ENCODE measurements around the gene OR56B1. TPM values are rescaled to one million over a fixed set of nuclear protein-coding genes. Genes with fewer than 3 reads are reported as not detected.

OR56B1 gene
- polyA plus RNA-seq, 2 of the 4 experiments (the other 2 are of a cell fraction) = not detected

DNA sequence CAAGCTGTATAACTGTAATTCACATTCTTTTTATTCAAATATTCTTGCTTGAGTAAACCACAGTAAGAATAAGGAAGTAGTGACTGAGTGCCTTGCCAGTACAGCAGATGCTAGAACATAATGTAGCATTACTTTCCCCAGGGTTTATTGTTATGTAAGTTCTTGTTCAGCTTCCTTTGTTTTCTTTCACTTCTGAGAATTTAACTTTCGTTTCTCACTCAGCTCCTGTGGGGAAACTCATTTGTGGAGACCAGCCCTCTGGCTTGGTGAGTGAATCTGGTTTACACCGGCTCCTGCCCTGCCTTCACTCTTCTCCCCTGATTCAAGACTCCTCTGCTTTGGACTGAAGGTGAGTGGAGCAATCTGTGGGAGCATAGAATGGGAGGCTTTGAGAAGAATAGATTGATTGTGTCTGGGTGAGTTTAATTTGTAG is 46.7 kb upstream of the OR56B1 start, which contains the start of gene TRIM22:
TRIM22 (plus strand) TSS at position 240 of the 433 bp plus-strand sequence. CDS start 6,443 bp downstream, outside the sequence.
- POLR2A ChIA-PET = no interaction called here
- FAIRE-seq (no peak), ATAC-seq (no peak), DNase-seq (ENCODE audit: low read depth in 1 of 2, low spot score in 1 of 2) (no peak)
- CTCF ChIA-PET = interaction anchor here (0.8 to 1.6 kb wide), 4 partner anchors 8 to 673 kb away, joined by 3 to 5 read pairs (median 3); no protein-coding TSS in a partner anchor
- no peaks in the 10 kb centered on the region for H3K9me3 ChIP-seq
- 61% methylated on average over 2 of the region's 2 CpGs for WGBS (ENCODE audit: missing lambda C conversion rate)
- TF ChIP-seq SMC3 (IDR thresholded peaks at IDR 0.05) (no peak), JUNB (IDR thresholded peaks at IDR 0.05) (no peak), FOSB (CRISPR knock-in tag; IDR thresholded peaks at IDR 0.05) (no peak), BCL3 (IDR thresholded peaks at IDR 0.05) (no peak), HMGXB4 (CRISPR knock-in tag; IDR thresholded peaks at IDR 0.05; ENCODE audit: borderline replicate concordance) (no peak), ZFP36 (IDR thresholded peaks at IDR 0.05; ENCODE audit: borderline replicate concordance, partially characterized antibody) (no peak), HOXB5 (CRISPR knock-in tag; IDR thresholded peaks at IDR 0.05) (no peak), NFE2L2 (conservative IDR thresholded peaks at IDR 0.05; ENCODE audit: low read length) (no peak), FOXS1 (CRISPR knock-in tag; IDR thresholded peaks at IDR 0.05) (no peak), ZSCAN20 (CRISPR knock-in tag; IDR thresholded peaks at IDR 0.05) (no peak), BHLHE40 (IDR thresholded peaks at IDR 0.05; ENCODE audit: low read depth, low read length) (no peak), RFX5 (IDR thresholded peaks at IDR 0.05) (no peak)
- TF ChIP-seq, protein P1, sequence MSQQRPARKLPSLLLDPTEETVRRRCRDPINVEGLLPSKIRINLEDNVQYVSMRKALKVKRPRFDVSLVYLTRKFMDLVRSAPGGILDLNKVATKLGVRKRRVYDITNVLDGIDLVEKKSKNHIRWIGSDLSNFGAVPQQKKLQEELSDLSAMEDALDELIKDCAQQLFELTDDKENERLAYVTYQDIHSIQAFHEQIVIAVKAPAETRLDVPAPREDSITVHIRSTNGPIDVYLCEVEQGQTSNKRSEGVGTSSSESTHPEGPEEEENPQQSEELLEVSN (IDR thresholded peaks at IDR 0.05; ENCODE audit: borderline replicate concordance, low read depth) = no peak
- H3K27ac ChIP-seq = peak within 1 kb of the TSS; percentile 36 to 41; a peak in 4 of 6 replicates
- peak within 1 kb of the TSS; percentile 15; the same call in 2 of the 3 replicates for H3K4me2 ChIP-seq
- H3K4me1 ChIP-seq = peaks cover 6% of the 10 kb centered on the region; the same call in 2 of the 3 replicates
- H3K4me3 ChIP-seq = no peak within 1 kb of the TSS

GRCh38 chr11:5690216-5690615 is 46.0 kb upstream of the OR56B1 start:
- ATAC-seq (no peak), FAIRE-seq (no peak), DNase-seq (ENCODE audit: low read depth in 1 of 2, low spot score in 1 of 2) (no peak)
- peak overlapping the region; percentile 25 to 41; a peak in 2 of 6 replicates for H3K27ac ChIP-seq
- peaks cover 4% of the 10 kb centered on the region; the same call in 2 of the 3 replicates for H3K4me1 ChIP-seq
- WGBS (ENCODE audit: missing lambda C conversion rate) = 74% methylated on average over 5 of the region's 5 CpGs
- peak overlapping the region; percentile 15; the same call in 1 of the 3 replicates for H3K4me2 ChIP-seq
- ChIA-PET CTCF (interaction anchor here (0.8 to 1.5 kb wide), 2 partner anchors 90 to 672 kb away, joined by 3 to 5 read pairs; no protein-coding TSS in a partner anchor), POLR2A (no interaction called here)
- H3K9me3 ChIP-seq = no peaks in the 10 kb centered on the region
- no peak overlapping the region for H3K4me3 ChIP-seq
- TF ChIP-seq, protein P2, sequence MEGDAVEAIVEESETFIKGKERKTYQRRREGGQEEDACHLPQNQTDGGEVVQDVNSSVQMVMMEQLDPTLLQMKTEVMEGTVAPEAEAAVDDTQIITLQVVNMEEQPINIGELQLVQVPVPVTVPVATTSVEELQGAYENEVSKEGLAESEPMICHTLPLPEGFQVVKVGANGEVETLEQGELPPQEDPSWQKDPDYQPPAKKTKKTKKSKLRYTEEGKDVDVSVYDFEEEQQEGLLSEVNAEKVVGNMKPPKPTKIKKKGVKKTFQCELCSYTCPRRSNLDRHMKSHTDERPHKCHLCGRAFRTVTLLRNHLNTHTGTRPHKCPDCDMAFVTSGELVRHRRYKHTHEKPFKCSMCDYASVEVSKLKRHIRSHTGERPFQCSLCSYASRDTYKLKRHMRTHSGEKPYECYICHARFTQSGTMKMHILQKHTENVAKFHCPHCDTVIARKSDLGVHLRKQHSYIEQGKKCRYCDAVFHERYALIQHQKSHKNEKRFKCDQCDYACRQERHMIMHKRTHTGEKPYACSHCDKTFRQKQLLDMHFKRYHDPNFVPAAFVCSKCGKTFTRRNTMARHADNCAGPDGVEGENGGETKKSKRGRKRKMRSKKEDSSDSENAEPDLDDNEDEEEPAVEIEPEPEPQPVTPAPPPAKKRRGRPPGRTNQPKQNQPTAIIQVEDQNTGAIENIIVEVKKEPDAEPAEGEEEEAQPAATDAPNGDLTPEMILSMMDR (IDR thresholded peaks at IDR 0.05) = no peak
- no peak for TF ChIP-seq CBX2 (IDR thresholded peaks at IDR 0.05; ENCODE audit: borderline replicate concordance, low read depth)
- no peak for TF ChIP-seq HOXB13 (CRISPR knock-in tag; IDR thresholded peaks at IDR 0.05; ENCODE audit: low read depth)
- no peak for TF ChIP-seq FOSB (CRISPR knock-in tag; IDR thresholded peaks at IDR 0.05)
- TF ChIP-seq ZC3H11A (IDR thresholded peaks at IDR 0.05) = no peak
- no peak for TF ChIP-seq MAZ (IDR thresholded peaks at IDR 0.05; ENCODE audit: borderline replicate concordance, low read depth, low read length)
- no peak for TF ChIP-seq CHD2 (IDR thresholded peaks at IDR 0.05; ENCODE audit: low read length, partially characterized antibody)
- TF ChIP-seq NR3C1 (IDR thresholded peaks at IDR 0.05) = no peak
- no peak for TF ChIP-seq HES2 (IDR thresholded peaks at IDR 0.05)
- TF ChIP-seq CBX8 (IDR thresholded peaks at IDR 0.05) = no peak
- TF ChIP-seq CEBPB (IDR thresholded peaks at IDR 0.05) = no peak
- no peak for TF ChIP-seq ELK1 (IDR thresholded peaks at IDR 0.05; ENCODE audit: low read depth, low read length)
- TF ChIP-seq CHD4 (IDR thresholded peaks at IDR 0.05; ENCODE audit: borderline replicate concordance) = no peak
